ENCODE data around the gene KIRREL3.

The KIRREL3 gene

DNA sequence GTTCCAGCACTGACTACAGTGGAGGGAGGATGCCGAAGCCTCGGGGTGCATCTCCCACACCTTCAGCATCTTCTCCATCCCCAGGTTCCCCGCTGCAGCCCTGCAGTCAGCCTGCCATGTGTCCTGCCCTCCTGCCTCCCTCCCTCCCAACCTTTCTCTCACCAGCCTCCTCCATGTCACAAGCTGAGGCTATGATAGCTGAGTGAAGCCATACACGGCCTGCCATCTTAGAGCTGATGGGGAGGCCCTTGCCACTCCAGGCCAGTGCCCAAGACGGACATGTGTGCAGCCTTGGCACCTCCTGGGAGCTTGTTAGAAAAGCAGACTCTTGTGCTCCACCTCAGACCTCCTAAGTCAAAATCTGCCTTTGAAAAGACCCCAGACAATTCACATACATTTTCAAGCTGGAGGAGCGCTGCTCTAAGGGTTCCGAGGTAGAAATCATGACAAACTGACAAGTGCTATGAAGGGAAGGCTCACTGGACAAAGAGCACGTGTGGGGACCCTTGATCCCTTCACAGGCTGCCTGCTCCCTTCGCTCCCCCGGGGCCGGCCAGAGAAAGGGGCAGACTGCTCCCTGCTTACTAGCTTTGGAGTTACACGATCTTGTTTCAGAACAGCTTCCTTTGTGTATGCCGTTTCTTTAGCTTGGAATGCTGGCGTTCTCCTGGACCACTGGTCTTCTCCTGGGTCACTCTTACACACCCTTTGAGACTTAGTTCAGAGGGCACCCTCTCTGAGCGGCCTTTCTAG, 521.2 kb downstream of the KIRREL3 start:
- DNase-seq: no peak

DNA sequence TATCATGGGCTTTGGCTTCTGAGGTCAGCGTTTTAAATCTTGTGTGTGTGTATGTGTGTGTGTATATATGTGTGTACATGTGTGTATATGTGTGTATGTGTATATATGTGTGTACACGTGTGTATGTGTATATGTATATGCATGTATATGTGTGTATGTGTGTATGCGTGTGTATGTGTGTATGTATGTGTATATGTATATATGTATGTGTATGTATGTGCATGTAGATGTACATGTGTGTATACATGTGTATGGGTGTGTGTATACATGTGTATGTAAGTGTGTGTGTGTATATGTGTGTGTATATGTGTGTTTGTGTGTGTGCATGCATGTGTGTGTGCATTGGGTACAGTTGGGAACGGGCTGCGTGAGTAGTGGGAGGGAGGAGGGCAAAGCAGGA, 522.1 kb downstream of the KIRREL3 start:
- no peak for DNase-seq

DNA sequence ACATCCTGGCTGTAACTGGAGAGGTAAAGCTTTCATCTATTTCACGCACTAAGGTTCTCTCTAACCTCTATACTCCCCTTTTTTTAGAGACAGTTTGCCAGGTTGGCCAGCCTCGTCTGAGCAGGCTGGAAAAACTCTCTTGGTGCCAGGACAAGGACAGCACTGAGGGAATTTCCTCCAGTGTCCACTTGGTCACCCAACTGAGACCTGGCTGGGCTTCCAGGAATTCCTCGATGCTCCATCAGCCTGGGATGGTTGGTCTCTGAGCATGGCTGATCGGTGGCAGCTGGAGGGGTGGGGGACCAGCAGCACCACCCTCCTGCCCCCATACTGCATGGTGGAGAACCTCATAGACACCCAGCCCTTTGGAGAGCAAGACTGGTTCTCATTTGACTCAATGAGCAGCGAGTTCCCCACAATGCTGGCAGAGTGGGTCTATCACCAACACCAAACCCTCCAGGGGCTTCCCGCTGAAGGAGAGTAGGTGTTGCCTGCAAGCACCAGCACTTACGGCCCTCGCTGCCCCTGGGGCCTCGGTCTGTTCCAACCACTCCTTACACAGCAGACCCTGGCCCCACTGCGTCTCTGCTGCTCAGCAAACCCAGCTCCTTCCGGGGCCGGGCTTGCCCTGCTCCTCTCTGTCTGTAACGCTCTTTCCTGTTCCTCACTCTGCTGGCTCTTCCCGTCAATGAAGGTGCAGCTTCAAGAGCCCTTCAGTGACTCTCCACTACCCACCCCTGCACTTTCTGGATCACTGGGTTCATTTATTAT, 522.9 kb downstream of the KIRREL3 start:
- no peak for DNase-seq

DNA sequence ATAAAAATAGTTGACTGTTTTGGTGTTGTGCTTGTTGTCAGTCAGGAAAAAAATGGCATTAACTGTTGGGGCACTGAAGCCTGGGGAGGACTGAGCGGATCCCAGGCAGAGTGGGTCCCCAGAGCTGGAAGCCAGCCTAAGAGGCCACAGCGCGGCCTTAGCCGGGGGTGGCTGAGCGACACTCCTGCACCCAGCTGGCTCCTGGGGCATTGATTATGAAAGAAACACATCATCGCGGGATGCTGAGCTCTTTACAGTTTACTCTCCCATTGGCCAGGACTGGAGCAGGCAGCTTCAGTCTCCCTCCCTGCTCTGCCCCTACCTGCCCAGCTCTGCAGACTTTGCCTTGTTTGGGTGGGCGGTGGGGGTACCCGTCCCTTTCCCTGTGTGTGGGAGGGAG, 523.6 kb downstream of the KIRREL3 start:
- DNase-seq: no peak

DNA sequence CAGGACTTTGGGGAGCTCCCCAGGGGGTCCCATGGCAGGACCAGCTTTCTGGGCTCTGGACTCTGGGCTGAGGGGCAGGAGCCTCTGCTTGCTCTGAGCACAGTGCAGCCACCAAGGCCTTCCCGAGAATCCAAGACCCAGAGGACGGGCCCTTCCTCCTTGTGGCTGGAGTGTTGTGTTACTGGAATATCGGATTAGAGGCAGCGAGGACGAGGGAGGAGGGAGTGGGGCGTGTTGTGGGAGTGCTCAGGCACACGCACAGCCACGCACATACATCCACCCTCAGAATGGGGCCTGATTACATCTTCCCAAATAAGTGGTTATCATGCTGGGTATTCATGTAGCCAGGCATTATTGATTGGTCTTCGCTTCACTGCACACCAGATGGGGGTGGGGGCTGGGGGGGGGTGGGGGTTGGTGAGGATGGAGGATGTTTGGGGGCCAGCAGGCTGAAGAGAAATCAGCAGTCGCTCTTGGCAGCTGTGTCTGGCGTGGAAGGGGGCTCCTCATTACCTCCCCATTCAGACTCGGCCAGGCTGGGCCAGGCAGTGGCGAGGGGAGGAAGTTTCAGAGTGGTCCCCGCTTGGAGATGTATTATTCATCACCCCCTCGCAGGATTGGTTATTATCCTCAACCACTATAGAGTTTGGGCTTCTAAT, 524.2 kb downstream of the KIRREL3 start:
- DNase-seq: no peak

DNA sequence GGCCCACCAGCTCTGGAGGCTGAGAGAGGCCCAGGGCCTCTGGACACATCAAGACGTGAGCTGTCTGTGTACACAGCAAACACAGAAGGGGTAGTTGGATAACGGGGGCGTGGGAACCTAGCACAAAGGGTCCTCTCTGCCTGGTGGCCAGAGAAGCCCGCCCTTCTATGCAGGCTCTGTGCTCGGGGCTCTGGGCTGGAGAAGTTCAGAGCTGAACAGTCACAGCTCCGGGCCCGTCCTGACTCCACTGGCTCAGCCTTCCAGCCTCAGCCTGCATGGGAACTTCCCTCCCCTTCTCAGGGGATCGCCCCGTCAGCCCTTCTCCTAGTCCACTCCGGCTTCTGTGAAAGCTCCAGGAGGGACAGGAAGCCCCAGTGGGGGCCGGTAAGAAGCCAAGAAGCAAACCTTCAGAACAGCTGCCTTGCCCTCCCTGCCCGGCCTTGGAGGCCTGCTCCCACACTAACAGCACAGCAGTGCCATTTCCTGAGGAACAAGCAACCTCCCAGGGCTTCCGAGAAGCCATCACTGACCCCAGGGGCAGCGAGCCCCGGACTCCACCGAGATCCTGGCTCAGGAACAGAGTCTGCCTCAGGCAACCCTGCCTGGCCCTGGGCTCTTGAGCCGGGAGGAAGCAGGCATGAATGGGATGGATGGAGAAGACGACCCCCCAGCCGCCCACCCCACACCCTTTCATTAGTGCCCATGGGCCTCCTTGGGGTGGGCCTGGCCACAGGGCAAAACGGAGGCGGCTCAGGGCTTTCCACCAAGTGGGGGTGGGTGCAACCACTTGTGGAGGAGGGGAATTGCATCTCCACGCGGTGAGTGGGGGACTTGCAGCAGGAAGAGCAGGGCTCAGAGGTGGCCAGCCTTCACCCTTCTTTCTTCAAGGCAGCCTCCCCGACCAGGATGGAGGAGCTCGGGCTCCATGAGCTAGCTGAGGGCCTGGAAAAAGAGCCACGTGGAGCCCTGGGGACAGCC, 525.3 kb downstream of the KIRREL3 start:
- DNase-seq: no peak

DNA sequence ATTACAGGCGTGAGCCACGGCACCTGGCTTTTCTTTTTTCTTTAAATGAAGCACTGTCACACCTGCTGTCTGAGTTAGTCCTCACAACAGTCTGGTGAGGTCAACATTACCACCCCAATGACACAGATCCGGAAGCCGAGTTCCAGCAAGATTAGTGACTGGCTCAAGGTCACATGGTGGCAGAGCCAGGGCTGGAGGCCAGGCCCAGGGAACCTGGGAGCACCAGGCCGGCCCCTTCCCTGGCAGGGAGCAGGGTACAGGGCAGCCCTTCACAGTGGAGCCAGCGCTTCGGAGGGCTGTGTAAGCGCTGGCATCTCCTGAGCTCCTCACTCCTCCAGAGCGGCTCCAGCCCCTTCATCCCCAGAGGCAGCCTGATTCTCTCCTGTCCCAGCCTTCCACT, 526.4 kb downstream of the KIRREL3 start:
- DNase-seq: no peak

DNA sequence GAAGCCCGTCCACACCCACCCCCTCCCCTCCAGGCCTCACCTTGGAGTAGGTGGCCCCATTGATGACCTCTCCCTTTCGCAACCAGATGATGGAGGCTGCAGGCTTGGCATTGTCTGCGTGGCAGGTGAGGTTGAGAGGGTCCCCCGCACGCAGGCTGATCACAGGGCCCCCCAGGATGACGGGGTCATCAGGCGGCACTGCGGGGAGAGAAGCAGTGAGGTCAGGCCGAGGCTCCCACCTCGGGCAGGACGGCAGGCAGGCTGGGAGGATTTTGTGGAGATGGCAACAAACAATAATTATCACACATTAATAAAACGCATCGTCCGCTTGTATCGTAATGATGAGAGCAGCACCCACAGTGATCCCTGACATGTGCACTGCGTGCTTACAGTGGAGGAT, 527.3 kb downstream of the KIRREL3 start:
- DNase-seq: no peak

DNA sequence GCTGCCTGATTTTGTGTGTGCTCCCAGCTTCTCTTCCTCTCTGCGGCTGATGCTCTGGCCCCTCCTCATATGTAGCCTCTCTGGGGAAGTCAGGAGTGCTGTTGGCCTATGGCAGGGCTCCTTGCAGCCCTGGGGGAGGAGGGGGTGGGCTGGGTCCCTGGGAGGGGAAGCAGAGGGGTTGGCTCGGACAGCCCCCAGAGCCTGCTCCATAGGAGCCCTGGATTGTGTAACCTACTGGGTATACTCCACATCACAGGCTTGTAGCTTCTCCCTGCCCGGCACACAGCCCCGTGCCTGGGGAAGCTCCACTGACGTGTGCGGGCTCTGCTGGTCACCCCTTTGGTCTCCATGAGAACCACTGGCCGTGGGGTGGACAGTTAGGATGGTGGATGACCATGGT, 531.3 kb downstream of the KIRREL3 start:
- DNase-seq: no peak

DNA sequence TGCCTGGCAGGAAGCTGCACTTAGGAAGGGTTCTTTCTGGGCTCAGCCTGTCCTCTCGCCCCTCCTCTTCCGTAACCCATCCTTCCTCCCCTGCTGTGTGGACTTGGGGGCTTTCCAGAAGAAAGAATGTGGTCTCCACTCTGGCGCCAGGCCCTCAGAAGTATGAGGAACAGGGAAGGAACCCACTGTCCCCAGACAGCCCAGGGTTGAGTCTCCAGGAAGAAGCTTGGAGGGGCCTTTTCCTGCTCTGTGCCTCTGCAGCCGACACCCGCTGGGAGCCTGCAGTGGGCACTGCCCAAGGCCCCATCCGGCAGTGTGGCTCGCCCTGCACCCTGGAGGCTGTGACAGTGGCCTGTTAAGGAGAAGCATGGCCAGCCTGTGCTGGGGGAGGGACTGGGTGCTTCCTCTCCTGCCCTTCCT, 532.5 kb downstream of the KIRREL3 start:
- DNase-seq: peak; percentile 75

DNA sequence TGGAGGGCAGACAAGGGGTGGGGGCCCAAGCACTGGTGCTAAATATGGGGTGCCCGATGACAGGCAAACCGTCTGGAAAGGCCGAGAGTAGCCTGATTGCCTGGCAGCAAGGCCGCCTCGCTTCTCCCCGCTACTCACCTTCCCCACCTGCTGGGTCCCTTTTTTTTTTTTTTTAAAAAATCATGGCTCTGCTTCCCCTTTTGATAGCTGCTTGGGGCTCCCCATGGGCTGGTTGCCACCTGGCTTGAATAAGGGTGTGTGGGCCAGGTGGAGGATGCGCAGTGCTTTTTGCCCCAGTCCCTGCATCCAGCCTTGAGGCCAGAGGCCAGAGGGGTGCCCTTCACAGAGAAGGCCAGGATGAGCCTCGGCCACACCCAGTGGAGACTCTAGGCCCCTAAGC, 533.1 kb downstream of the KIRREL3 start:
- no peak for DNase-seq

DNA sequence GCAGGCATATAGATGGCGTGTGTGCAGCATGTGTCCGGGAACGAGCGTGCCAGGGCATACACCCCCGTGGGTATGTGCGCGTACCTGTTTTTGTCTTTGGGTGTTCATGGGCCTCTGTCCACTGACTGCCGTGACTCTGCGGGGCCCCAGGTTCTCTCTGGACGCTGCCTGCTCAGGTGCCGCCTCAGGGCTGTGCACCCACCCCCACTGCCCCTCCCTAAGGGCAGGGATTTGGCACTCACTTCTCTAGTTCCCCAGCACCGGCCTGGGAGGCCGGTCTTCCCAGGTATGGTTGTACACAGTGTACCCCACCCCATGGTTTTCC, 533.6 kb downstream of the KIRREL3 start:
- DNase-seq: no peak

DNA sequence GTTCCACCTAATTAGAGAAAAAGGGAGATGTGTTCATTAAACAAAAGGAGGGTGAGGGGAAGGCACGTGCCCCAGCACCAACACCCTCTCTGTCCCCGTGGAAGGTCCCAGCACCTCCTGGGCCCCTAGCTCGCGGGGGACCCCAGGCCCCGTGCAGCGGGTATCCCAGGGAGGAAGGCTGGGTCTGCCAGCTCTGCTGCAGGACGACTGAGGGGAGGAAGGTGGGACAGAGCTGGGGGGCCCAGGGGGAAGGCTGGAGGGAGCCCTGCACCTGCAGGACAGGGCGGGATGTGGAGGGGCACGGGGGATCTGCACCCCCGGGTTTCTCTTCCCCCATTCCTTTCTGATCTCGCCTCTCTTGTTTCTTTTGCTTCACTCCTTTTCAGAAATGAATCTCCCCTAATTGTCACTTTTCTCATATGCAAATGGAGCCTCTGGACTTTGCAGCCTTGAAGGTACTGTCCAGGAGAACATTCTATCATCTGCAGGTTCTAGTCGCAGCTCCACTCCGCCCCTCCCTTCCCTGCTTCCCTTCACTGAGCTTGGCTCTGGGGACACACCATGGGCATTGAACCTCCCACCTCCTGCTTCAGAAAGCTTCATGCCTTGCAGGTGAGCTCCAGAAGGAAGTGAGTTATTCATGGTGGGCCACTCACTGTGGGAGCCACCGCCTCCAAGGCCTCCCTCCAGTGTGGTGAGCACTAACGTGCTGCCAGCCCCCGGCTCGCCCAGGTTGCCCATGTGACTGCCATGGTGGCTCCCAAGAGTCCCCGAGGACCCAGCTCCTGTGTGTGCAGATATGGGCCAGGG, 534.1 kb downstream of the KIRREL3 start:
- no peak for DNase-seq

DNA sequence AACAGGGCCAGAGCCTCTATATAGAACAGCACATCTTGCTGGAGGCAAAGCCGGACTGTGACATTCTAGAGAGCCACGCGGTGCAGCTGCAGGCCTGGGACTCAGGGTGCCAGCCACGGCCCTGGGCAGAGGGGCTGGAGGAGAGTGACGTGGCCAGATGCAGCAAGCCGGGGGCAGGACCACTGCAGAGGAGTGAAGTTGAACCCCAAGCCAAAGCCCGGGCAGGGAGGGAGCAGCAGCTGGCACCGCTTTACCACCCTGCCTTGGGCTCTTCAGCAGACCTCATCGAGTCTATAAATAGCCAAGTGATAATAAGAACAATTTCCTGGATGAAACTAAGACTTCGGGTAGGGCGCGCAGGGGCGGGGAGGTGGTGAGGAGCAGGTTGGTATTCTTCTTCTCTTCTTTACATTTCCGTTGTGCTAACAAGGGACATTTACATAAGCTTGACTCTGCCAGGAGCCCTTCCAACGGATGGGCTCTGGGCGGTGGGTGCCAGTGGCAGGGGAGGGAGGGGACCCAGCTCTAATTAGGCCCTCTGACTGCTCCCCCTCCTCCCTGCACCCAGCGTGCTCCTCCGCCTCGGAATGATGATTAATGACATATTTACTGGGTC, 534.9 kb downstream of the KIRREL3 start:
- DNase-seq: no peak

DNA sequence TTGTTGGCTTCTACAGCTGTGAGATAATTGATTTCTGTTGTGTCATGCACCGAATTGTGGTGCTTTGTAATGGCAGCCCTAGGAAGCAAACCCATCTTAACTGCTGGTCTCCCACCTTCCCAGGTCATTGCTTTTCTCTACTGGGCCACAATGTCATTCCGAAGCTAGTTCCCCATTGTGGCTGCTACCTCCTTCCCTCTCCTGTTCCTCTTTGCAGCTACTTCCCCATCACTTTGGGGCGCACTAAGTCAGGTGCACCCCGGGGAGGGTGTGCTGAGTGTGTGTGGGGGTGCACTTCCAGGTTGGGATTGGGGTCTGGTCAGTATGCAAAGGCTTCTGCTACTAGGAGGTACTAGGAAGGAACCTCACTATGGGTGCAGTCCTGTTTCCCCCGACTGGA, 535.8 kb downstream of the KIRREL3 start:
- DNase-seq: no peak

DNA sequence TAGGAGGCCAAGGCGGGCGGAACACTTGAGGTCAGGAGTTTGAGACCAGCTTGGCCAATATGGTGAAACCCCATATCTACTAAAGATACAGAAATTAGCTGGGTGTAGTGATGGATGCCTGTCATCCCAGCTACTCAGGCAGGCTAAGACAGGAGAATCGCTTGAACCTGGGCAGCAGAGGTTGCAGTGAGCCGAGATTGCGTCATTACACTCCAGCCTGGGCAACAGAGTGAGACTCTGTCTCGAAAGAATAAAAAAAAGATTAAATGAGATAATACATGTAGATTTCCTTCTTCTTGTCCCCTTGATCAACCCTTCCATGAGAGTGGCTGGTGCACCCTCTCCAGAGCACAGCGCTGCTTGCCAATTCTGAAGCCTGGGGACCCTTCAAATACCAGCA, 538.1 kb downstream of the KIRREL3 start:
- no peak for DNase-seq

DNA sequence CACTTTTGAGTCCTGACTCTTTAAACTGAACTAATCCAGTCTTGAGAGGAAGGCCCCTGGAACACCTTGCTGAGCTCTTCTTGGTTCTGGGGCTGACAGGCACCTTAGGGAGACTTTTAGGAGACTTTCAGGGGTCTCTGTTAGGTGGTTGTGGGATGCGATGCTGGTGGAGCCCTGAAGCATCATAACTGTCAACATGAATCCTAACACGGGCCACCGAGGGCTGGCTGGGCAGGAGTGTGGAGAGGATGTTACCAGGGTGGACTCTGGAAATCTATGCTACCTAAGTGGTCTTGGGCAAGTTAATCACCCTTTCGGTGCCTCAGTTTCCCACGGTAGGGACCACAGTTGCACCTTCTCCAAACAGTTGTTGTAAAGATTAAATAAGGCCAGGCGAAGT, 538.6 kb downstream of the KIRREL3 start:
- DNase-seq: no peak

DNA sequence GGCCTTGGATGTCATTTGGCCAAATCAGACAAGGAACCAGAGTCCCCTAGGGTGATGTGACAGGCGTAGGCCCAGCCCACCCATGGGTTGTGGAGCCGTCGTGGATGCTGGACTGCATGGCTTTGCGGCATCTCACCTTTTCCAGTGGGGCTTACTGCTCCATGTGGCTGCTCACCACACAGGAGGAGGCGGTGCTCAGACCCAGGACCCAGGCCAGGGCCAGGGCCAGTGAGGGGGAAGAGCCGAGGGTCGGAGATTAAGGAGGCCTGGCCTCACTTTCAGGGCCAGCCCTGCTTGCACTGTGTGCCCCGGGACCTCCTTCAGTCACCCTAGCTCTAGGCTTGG, 539.5 kb downstream of the KIRREL3 start:
- no peak for DNase-seq

DNA sequence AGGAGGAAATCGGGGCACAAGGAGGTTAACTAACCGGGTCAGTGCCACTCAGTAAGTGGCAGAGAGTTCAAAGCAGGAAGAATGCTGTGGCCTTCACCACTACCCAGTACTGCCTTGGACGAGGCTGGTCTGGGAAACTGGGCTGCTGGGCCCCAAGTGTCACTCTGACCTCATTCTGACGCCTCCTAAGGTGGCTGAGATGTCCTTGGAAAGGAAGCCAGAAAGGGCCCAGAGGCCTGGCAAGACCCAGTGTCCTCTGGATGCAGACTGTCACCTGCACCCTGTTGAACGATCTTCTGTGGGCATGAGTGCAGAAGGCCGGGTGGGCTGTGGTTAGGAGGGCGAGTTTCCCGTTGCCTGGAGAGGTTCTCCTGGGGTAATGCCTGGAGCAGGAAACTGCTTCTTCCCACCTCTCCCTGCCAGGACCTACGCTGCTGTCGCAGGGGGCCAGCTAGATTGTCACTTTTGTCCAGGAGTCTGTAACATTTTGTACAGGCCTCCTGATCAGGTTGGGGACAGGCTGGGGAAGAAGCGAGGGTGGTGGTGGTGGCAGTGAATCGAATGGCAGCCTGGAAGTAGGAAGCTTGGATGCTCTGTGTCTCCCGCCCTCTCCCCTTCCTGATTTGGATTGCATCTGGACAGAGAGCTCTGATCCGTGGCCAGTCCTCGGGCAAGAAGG, 540.0 kb downstream of the KIRREL3 start:
- DNase-seq: no peak

DNA sequence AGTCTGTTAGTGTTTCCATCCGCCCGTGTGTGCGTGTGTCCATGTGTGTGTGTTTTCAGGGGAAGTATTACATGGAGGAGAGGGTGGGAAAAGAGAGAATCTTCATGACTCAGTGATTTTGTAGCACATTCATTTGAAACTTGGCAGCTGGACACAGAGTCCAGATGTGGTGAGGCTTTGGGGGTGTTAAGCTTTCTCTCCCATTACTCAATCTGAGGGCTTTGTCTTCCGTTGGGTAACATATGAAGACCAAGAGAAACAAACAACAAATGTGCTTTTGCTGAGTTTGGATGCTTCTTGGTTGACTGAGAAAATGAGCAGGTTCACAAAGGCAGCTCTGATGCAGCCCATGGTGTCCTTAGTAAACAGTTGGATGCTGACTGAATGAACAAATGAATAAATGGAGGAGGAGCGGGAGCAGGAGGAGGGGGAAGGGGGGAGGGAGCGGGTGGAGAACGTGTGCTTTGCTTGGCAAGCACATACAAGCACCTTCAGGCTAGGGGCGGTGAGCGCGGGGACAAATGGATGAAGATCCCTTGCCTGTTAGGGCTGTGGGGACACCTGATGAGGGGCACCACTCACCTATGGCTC, 540.8 kb downstream of the KIRREL3 start:
- DNase-seq: peak; percentile 73

DNA sequence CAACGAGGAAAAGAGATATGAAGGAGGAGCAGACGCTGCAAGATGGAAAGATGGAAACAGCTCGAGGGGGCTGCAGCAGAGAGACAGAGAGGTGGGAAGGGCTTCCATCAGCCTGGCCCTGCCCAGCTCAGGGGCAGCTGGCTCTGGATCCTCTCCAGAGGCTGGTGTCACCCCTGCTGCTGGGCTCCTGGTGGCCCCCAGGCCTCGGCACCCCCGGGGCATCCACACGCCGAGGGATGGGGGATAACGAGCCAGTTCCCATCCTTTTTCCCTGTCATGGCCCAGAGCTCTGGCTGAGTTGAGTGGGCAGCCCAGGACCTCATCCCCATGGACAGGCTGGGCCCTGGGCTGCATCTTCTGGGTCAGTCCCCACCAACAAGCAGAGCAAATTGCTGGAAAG, 542.8 kb downstream of the KIRREL3 start:
- DNase-seq: no peak
